ENCODE measurements around the gene STK38L.

Gene STK38L

GRCh38 chr12:27243804-27244688 lies at the start of gene STK38L:
TSS of gene STK38L (plus strand) at chr12:27244286. CDS start at chr12:27297721, 53,435 bp downstream.
- peak; percentile 20 for TF ChIP-seq CTCF (IDR thresholded peaks at IDR 0.05; ENCODE audit: insufficient read depth, low read length, poor library complexity, severe bottlenecking)
- no peaks in the 10 kb centered on the region for H3K27me3 ChIP-seq (replicated peaks; ENCODE audit: control insufficient read depth, insufficient read depth, low read length)
- H3K4me3 ChIP-seq (replicated peaks; ENCODE audit: low read depth, low read length) = peak within 1 kb of the TSS; percentile 93
- peak; percentile 98 for DNase-seq (ENCODE audit: extremely low read depth, insufficient read length)
- H3K36me3 ChIP-seq (ENCODE audit: control insufficient read depth, insufficient read depth, low read length) = no peaks in the 10 kb centered on the region

- no peaks in the 10 kb centered on the region for H3K36me3 ChIP-seq (ENCODE audit: control insufficient read depth, insufficient read depth, low read length)
- H3K27me3 ChIP-seq (replicated peaks; ENCODE audit: control insufficient read depth, insufficient read depth, low read length) = no peaks in the 10 kb centered on the region
- TF ChIP-seq CTCF (IDR thresholded peaks at IDR 0.05; ENCODE audit: insufficient read depth, low read length, poor library complexity, severe bottlenecking) = no peak
- no peak for DNase-seq (ENCODE audit: extremely low read depth, insufficient read length)
- no peak overlapping the region for H3K4me3 ChIP-seq (replicated peaks; ENCODE audit: low read depth, low read length)
Observed at GRCh38 chr12:27194644-27195043, 49.4 kb upstream of the STK38L start.

GRCh38 chr12:27198036-27198435 lies 46.0 kb upstream of the STK38L start:
- H3K4me3 ChIP-seq (replicated peaks; ENCODE audit: low read depth, low read length) = no peak overlapping the region
- TF ChIP-seq CTCF (IDR thresholded peaks at IDR 0.05; ENCODE audit: insufficient read depth, low read length, poor library complexity, severe bottlenecking) = no peak
- H3K36me3 ChIP-seq (ENCODE audit: control insufficient read depth, insufficient read depth, low read length) = no peaks in the 10 kb centered on the region
- no peaks in the 10 kb centered on the region for H3K27me3 ChIP-seq (replicated peaks; ENCODE audit: control insufficient read depth, insufficient read depth, low read length)
- DNase-seq (ENCODE audit: extremely low read depth, insufficient read length) = no peak

- no peaks in the 10 kb centered on the region for H3K27me3 ChIP-seq (replicated peaks; ENCODE audit: control insufficient read depth, insufficient read depth, low read length)
- no peak for TF ChIP-seq CTCF (IDR thresholded peaks at IDR 0.05; ENCODE audit: insufficient read depth, low read length, poor library complexity, severe bottlenecking)
- H3K36me3 ChIP-seq (ENCODE audit: control insufficient read depth, insufficient read depth, low read length) = no peaks in the 10 kb centered on the region
- no peak overlapping the region for H3K4me3 ChIP-seq (replicated peaks; ENCODE audit: low read depth, low read length)
- DNase-seq (ENCODE audit: extremely low read depth, insufficient read length) = no peak
Observed at GRCh38 chr12:27199638-27200300, 44.3 kb upstream of the STK38L start.

GRCh38 chr12:27201169-27201568 lies 42.9 kb upstream of the STK38L start:
- H3K36me3 ChIP-seq (ENCODE audit: control insufficient read depth, insufficient read depth, low read length) = no peaks in the 10 kb centered on the region
- no peak for TF ChIP-seq CTCF (IDR thresholded peaks at IDR 0.05; ENCODE audit: insufficient read depth, low read length, poor library complexity, severe bottlenecking)
- no peak for DNase-seq (ENCODE audit: extremely low read depth, insufficient read length)
- H3K27me3 ChIP-seq (replicated peaks; ENCODE audit: control insufficient read depth, insufficient read depth, low read length) = no peaks in the 10 kb centered on the region
- no peak overlapping the region for H3K4me3 ChIP-seq (replicated peaks; ENCODE audit: low read depth, low read length)
